GM19328 (cell line): ENCODE data around the gene GBA2.

ENCODE experiments used
- ATAC-seq: cut with Tn5 transposase; IDR thresholded peaks from one replicate; pipeline ENCODE4 v1.9.1; 2021; ENCODE audit warnings: mild to moderate bottlenecking, moderate library complexity; ENCODE audit not compliant: unreplicated experiment

The GBA2 gene

GRCh38 chr9:35748858-35749514 lies at the start of gene GBA2, which contains the start of gene RGP1:
Gene GBA2, minus strand, starts transcription at chr9:35749228. Its CDS starts 524 bp downstream, at chr9:35748704.
Gene RGP1, plus strand, starts transcription at chr9:35749287. Its CDS starts 469 bp downstream, at chr9:35749756.
- ATAC-seq = peak; percentile 78

DNA sequence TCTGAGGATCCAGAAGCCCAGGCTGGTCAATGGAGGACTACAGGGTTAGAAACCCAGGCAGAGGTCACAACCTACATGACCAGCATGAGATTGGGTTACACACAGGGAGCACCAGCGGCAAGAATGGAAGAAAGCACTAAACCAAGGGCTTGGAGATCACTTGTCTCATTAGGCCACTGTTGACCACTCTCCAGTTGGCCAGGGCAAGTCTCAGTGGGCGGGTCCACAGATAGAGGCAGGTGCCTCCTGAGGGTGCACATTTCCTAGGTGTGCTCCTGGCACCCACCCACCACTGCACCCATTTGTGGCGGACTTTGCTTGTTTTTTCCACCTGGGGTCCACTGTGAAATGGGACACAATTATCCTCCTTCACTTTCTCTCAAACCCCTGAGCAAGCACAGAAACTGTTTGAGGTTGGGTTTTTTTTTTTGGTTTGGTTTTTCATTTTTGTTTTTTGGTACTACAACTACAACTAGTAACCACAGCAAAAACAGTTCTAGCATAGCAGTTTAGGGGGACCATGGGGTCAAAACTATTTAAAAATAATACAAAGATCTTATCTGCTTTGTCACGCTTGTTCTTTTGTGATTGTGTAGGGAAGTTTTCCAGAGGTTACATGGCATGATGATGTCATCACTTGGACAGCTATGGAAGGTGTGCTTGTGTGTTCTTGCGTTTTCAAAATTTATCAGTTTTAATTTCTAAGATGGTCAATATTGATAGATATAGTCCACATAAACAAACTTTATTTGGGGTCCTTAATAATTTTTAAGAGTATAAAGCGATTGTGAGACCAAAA lies 48.5 kb upstream of the GBA2 start:
- no peak for ATAC-seq

- no peak for ATAC-seq
Observed at GRCh38 chr9:35795695-35796094, 46.7 kb upstream of the GBA2 start.

DNA sequence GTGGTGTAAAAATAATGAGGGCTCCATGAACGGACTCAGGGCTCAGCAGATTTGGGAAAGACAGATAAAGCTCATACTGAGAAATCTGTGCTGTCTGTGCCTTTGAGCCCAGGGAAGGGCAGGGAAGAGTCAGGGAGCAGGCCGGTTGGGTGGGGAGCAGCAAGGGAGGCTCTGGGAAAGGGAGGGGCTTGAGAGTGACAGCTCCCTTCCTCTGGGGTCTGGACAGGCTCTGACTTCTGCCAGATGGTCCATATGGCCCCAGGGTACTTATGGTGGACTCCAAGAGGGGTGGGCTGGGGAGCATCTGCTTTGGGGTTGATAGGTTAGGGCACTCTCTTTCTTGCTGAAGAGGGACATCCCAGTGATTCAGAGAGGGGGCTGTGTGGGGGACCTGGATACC lies 44.4 kb upstream of the GBA2 start:
- no peak for ATAC-seq

GRCh38 chr9:35792826-35793225 lies 43.8 kb upstream of the GBA2 start:
- no peak for ATAC-seq

- no peak for ATAC-seq
Observed at GRCh38 chr9:35792024-35792813, 43.2 kb upstream of the GBA2 start.

DNA sequence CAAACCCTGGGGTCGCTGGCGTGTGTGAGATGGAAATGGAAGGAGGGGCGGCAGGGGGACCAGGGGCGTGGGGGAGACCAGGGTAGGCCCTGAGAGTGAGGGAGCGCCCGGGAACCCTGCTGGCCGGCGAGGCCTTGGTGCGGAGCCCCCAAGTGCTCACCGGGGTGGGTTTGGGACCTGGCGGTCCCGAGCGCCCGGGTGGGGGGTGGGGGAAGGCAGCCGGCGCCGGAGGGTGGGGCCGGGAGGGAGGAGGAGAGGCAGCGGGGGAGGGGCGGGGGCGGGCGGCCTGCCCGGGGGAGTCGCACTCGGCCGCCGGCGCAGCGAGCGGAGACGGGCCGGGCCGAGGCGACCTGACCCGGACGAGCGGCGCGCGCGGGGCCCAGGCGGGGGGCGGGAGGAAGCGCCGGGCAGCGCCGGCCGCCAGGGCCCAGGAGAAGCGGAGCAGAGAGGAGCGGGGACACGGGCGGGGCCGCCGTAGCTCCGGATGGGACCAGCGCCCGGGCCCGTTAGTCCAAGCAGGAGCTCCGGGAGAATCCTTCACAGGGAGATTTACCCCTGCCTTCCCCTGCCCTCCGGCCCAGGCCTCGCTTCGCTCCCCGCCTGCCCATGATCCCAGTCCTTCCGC lies 42.4 kb upstream of the GBA2 start, which contains the start of gene NPR2:
Gene NPR2, plus strand, starts transcription at position 295 of the 625 bp plus-strand sequence. CDS start 818 bp downstream, outside the sequence.
- ATAC-seq = no peak

GRCh38 chr9:35790385-35791296 lies 41.6 kb upstream of the GBA2 start:
- ATAC-seq = no peak

GRCh38 chr9:35790025-35790384 lies 41.0 kb upstream of the GBA2 start:
- ATAC-seq = no peak

GRCh38 chr9:35789541-35789940 lies 40.5 kb upstream of the GBA2 start:
- ATAC-seq = no peak

GRCh38 chr9:35783418-35783817 lies 34.4 kb upstream of the GBA2 start:
- ATAC-seq = no peak

- ATAC-seq = no peak
Observed at GRCh38 chr9:35781066-35781465, 32.0 kb upstream of the GBA2 start.

DNA sequence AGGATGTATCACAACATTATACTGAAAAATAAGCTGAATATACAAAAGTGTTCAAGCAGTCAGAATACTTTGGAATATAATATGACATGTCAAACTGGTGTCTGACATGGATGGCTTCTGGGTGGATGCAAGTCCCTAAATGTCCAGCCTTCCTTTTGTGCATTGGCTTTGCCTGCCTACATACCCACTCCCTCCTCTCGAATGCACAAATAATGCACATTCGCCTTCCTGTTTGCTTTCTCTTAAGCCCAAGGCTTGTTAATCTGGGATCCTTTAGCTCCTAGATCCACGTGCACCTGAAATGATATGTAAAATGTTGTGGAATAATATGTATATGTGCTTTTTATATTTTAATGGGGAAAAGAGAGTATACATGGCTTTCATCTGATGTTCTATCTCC lies 29.5 kb upstream of the GBA2 start:
- no peak for ATAC-seq

DNA sequence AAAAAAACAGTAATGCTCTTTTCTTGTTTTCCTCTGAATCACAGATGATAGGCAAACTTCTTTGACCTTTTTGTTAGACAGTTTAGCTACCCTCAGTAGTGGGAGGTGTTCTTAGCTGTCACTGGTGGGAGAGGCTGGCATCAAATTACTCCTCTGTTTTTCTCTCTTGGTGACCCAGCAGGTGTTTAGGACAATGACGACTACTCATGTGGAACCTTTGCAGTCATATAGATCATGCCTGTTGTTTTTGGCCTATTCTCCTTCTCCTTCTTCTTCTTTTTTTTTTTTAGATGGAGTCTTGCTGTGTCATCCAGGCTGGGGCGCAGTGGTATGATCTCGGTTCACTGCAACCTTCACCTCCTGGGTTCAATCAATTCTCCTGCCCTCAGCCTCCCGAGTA lies 27.0 kb upstream of the GBA2 start:
- no peak for ATAC-seq

GRCh38 chr9:35774907-35775635 lies 26.0 kb upstream of the GBA2 start:
- ATAC-seq = no peak

DNA sequence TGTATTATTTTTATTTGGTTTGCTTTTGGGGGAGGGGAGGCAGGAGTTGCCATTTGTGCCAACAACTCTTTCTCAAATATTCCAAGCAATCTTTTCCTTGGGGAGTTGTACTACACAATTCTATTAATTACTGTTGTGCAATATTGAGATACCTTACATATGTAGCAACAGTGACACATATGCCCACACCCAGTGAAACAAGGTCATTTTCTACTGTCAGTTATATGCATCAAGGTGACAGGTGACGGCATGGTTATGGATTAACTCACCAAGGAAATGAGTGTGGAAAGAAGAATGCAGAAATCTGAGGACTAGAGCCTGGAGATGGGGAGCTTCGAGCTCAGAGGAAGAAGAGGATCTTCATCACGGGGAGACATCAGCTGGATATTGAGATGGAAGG lies 22.9 kb upstream of the GBA2 start:
- no peak for ATAC-seq

DNA sequence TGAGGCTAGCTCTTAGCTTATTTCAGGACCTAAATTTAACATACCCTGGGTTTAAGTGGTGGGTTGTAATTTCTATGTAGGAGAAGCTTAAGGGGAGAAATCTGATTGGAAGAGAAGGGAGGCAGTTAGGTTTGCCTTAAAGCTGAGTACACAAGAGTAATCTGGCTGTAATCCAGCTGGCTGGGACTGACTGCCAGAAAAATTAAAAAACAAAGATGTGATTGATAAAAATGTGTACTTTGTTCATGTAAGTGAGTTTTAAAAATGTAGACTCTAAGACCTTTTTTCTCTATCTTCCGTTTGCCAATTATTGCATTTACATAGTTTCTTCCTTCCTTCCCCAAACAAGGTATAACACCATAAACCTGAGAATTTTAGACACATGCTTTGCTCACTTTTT lies 22.5 kb upstream of the GBA2 start:
- no peak for ATAC-seq

DNA sequence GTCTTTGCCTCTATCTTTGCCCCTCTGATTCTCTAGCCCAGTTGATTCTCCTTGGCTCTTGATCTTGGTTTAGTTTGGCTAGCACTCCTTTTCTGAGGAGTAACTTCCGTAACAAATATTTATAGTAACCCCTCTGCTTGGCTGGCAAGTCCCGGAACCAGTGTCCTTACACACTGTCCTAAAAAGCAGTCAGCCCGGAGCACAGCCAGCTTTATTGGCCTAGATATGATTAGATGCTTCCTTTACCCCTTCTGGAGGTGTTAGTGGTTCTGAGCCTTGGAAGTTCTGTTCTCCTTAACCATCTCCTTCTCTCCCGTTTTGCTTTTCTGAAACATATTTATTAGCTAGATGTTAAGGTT lies 22.0 kb upstream of the GBA2 start:
- no peak for ATAC-seq

- ATAC-seq = no peak
Observed at GRCh38 chr9:35769763-35770162, 20.7 kb upstream of the GBA2 start.
